Measurements from ENCODE around the gene RRP15.

The RRP15 gene

GRCh38 chr1:218297867-218298266 is 12.8 kb downstream of the RRP15 start:
- Histone ChIP-seq H3K27ac (ENCODE audit: poor library complexity, severe bottlenecking) (peak overlapping the region; percentile 35), H3K4me1 (ENCODE audit: insufficient read depth, poor library complexity, severe bottlenecking) (peaks cover 25% of the 10 kb centered on the region), H3K36me3 (ENCODE audit: low read depth) (peaks cover 6% of the 10 kb centered on the region; the same call in 1 of the 2 replicates), H3K27me3 (ENCODE audit: insufficient read depth, poor library complexity, severe bottlenecking) (no peaks in the 10 kb centered on the region), H3K9me3 (ENCODE audit: severe bottlenecking) (no peaks in the 10 kb centered on the region), H3K4me3 (ENCODE audit: severe bottlenecking) (no peak overlapping the region)
- DNase-seq (ENCODE audit: low spot score), result no peak
- TF ChIP-seq, protein P1, sequence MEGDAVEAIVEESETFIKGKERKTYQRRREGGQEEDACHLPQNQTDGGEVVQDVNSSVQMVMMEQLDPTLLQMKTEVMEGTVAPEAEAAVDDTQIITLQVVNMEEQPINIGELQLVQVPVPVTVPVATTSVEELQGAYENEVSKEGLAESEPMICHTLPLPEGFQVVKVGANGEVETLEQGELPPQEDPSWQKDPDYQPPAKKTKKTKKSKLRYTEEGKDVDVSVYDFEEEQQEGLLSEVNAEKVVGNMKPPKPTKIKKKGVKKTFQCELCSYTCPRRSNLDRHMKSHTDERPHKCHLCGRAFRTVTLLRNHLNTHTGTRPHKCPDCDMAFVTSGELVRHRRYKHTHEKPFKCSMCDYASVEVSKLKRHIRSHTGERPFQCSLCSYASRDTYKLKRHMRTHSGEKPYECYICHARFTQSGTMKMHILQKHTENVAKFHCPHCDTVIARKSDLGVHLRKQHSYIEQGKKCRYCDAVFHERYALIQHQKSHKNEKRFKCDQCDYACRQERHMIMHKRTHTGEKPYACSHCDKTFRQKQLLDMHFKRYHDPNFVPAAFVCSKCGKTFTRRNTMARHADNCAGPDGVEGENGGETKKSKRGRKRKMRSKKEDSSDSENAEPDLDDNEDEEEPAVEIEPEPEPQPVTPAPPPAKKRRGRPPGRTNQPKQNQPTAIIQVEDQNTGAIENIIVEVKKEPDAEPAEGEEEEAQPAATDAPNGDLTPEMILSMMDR (IDR thresholded peaks at IDR 0.05; ENCODE audit: poor library complexity, severe bottlenecking), result no peak
- peak; percentile 35; the same call in 2 of the 3 replicates for ATAC-seq (ENCODE audit: low read depth)

- Histone ChIP-seq H3K36me3 (ENCODE audit: low read depth) (peaks cover 11% of the 10 kb centered on the region; the same call in 1 of the 2 replicates), H3K4me3 (ENCODE audit: severe bottlenecking) (no peak overlapping the region), H3K27ac (ENCODE audit: poor library complexity, severe bottlenecking) (peak overlapping the region; percentile 35), H3K9me3 (ENCODE audit: severe bottlenecking) (no peaks in the 10 kb centered on the region), H3K27me3 (ENCODE audit: insufficient read depth, poor library complexity, severe bottlenecking) (no peaks in the 10 kb centered on the region), H3K4me1 (ENCODE audit: insufficient read depth, poor library complexity, severe bottlenecking) (peaks cover 25% of the 10 kb centered on the region)
- ATAC-seq (ENCODE audit: low read depth) (no peak), DNase-seq (ENCODE audit: low spot score) (no peak)
- TF ChIP-seq, protein P1 (IDR thresholded peaks at IDR 0.05; ENCODE audit: poor library complexity, severe bottlenecking), result no peak
Observed at GRCh38 chr1:218298398-218298797, 13.3 kb downstream of the RRP15 start.

- ATAC-seq (ENCODE audit: low read depth) (peak; percentile 51; the same call in 1 of the 3 replicates), DNase-seq (ENCODE audit: low spot score) (no peak)
- peaks cover 13% of the 10 kb centered on the region; the same call in 1 of the 2 replicates for H3K36me3 ChIP-seq (ENCODE audit: low read depth)
- no peaks in the 10 kb centered on the region for H3K9me3 ChIP-seq (ENCODE audit: severe bottlenecking)
- H3K4me1 ChIP-seq (ENCODE audit: insufficient read depth, poor library complexity, severe bottlenecking), result peaks cover 25% of the 10 kb centered on the region
- H3K27ac ChIP-seq (ENCODE audit: poor library complexity, severe bottlenecking), result no peak overlapping the region
- no peak overlapping the region for H3K4me3 ChIP-seq (ENCODE audit: severe bottlenecking)
- no peaks in the 10 kb centered on the region for H3K27me3 ChIP-seq (ENCODE audit: insufficient read depth, poor library complexity, severe bottlenecking)
- TF ChIP-seq, protein P1 (IDR thresholded peaks at IDR 0.05; ENCODE audit: poor library complexity, severe bottlenecking), result peak; percentile 60
Observed at GRCh38 chr1:218299416-218299815, 14.3 kb downstream of the RRP15 start.

- TF ChIP-seq, protein P1 (IDR thresholded peaks at IDR 0.05; ENCODE audit: poor library complexity, severe bottlenecking), result no peak
- no peak overlapping the region for H3K4me3 ChIP-seq (ENCODE audit: severe bottlenecking)
- no peaks in the 10 kb centered on the region for H3K27me3 ChIP-seq (ENCODE audit: insufficient read depth, poor library complexity, severe bottlenecking)
- H3K36me3 ChIP-seq (ENCODE audit: low read depth), result peaks cover 8% of the 10 kb centered on the region; the same call in 1 of the 2 replicates
- DNase-seq (ENCODE audit: low spot score) (no peak), ATAC-seq (ENCODE audit: low read depth) (no peak)
- no peaks in the 10 kb centered on the region for H3K9me3 ChIP-seq (ENCODE audit: severe bottlenecking)
- H3K27ac ChIP-seq (ENCODE audit: poor library complexity, severe bottlenecking), result no peak overlapping the region
- peaks cover 18% of the 10 kb centered on the region for H3K4me1 ChIP-seq (ENCODE audit: insufficient read depth, poor library complexity, severe bottlenecking)
Observed at GRCh38 chr1:218301217-218301616, 16.1 kb downstream of the RRP15 start.

DNA sequence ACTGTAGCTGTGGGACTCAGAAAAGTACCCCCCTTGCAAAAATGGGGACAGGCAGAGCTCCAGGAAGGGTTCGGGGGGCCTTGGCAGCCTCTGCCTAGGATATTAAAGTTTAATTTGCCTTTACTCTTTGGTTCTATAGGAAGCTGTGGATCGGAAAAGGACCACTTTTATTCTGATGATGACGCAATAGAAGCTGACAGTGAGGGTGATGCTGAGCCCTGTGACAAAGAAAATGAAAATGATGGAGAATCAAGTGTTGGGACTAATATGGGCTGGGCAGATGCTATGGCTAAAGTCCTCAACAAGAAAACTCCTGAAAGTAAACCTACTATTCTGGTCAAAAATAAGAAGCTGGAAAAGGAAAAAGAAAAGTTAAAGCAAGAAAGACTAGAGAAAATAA is 17.1 kb downstream of the RRP15 start:
- Histone ChIP-seq H3K4me1 (ENCODE audit: insufficient read depth, poor library complexity, severe bottlenecking) (peaks cover 13% of the 10 kb centered on the region), H3K27ac (ENCODE audit: poor library complexity, severe bottlenecking) (no peak overlapping the region), H3K36me3 (ENCODE audit: low read depth) (peaks cover 8% of the 10 kb centered on the region; the same call in 1 of the 2 replicates)

More for the DNA sequence above, 17.1 kb downstream of the RRP15 start:
- TF ChIP-seq, protein P1 (IDR thresholded peaks at IDR 0.05; ENCODE audit: poor library complexity, severe bottlenecking), result no peak
- ATAC-seq (ENCODE audit: low read depth) (no peak), DNase-seq (ENCODE audit: low spot score) (no peak)
- no peaks in the 10 kb centered on the region for H3K9me3 ChIP-seq (ENCODE audit: severe bottlenecking)
- no peak overlapping the region for H3K4me3 ChIP-seq (ENCODE audit: severe bottlenecking)
- H3K27me3 ChIP-seq (ENCODE audit: insufficient read depth, poor library complexity, severe bottlenecking), result no peaks in the 10 kb centered on the region
